HCT116 (cell line): ENCODE results near the gene DPH5. TPM values are rescaled to one million over a fixed set of nuclear protein-coding genes. Genes with fewer than 3 reads are reported as not detected.

Experiments used
- ATAC-seq: fragments of 200-7000 bp; cut with Tn5 transposase; 2 replicates; pipeline ENCODE4 v1.9.1; 2020; ENCODE audit warnings: mild to moderate bottlenecking, moderate library complexity
- BruUV-seq: library from RNA; stranded (reverse); fragments of 400-500 nt; replicated peaks from 2 replicates; lab custom pipeline; 2021; lab: Mats Ljungman, UMichigan
- CTCF ChIA-PET: fragments of 300-600 bp; sonication (Branson Sonifier 250); formaldehyde crosslinking; loops from one replicate; lab custom pipeline; 2021; ENCODE audit warnings: antibody characterized with exemption; lab: Charles Lee
- POLR2A ChIA-PET: fragments of 300-600, 350-600 bp; sonication (Branson Sonifier 250); formaldehyde crosslinking; loops from one replicate; lab custom pipeline; 2021; ENCODE audit warnings: antibody characterized with exemption; lab: Charles Lee
- RAD21 ChIA-PET, 2 experiments: fragments of 300-600 bp; sonication (Branson Sonifier 250); formaldehyde crosslinking; loops; one replicate each; lab custom pipeline; 2023; ENCODE audit warnings: low total read pairs in 2 of 2; ENCODE audit not compliant: uncharacterized antibody in 2 of 2, unreplicated experiment in 2 of 2, low non-redundant PET in 1 of 2; lab: Charles Lee
- DNase-seq: peaks from one replicate; pipeline ENCODE4 v3.0.0-alpha.2; 2010; ENCODE audit warnings: low read depth, low spot score
- H2AFZ ChIP-seq: fragments of 200-600 bp; shearing (Covaris generic), sonication (generic); 2 replicates; pipeline ENCODE4 v1.6.1; 2017; ENCODE audit warnings: low read depth, mixed run types, mixed read lengths, antibody characterized with exemption, low read length; ENCODE audit not compliant: poor library complexity, severe bottlenecking
- H3K27ac ChIP-seq: 2 replicates; pipeline ENCODE4 v1.5.1; 2012; ENCODE audit warnings: low read depth, low read length
- H3K27me3 ChIP-seq: fragments of 200-600 bp; sonication (generic); 2 replicates; pipeline ENCODE4 v1.6.1; 2016; ENCODE audit warnings: mixed run types, low read length, mixed read lengths; ENCODE audit not compliant: insufficient read depth
- H3K36me3 ChIP-seq, 2 experiments: fragments of 200-500 bp in 1 of 2; fragments of 200-600 bp in 1 of 2; sonication (Bioruptor generic) in 1 of 2; sonication (generic) in 1 of 2; 2 replicates each; pipeline versions ENCODE4 v1.5.1 to v1.6.1; 2014 to 2016; ENCODE audit warnings: low read length in 2 of 2, inconsistent platforms in 1 of 2, mixed read lengths in 1 of 2, mixed run types in 1 of 2; ENCODE audit not compliant: insufficient read depth in 2 of 2, control insufficient read depth in 1 of 2
- H3K4me1 ChIP-seq, 2 experiments: fragments of 200-600 bp in 1 of 2; sonication (generic) in 1 of 2; 2 replicates each; pipeline versions ENCODE4 v1.5.1 to v1.6.1; 2012 to 2017; ENCODE audit warnings: low read length in 2 of 2, inconsistent platforms in 1 of 2, mild to moderate bottlenecking in 1 of 2, mixed read lengths in 1 of 2, mixed run types in 1 of 2, moderate library complexity in 1 of 2; ENCODE audit not compliant: insufficient read depth in 2 of 2, control insufficient read depth in 1 of 2
- H3K4me2 ChIP-seq: fragments of 200-600 bp; sonication (generic); 2 replicates; pipeline ENCODE4 v1.6.1; 2017; ENCODE audit warnings: mixed run types, low read length, mixed read lengths
- H3K4me3 ChIP-seq, 2 experiments: fragments of 200-600 bp in 1 of 2; sonication (generic) in 1 of 2; replicated peaks in 1 of 2; 2 replicates each; pipeline ENCODE4 v1.5.1; 2011 to 2016; ENCODE audit warnings: low read length in 2 of 2, control low read depth in 1 of 2, low read depth in 1 of 2, mild to moderate bottlenecking in 1 of 2, mixed read lengths in 1 of 2, mixed run types in 1 of 2
- H3K79me2 ChIP-seq: fragments of 200-600 bp; sonication (generic); 2 replicates; pipeline ENCODE4 v1.6.1; 2017; ENCODE audit warnings: mild to moderate bottlenecking, mixed run types, low read length, moderate library complexity, mixed read lengths; ENCODE audit not compliant: insufficient read depth
- H3K9ac ChIP-seq: fragments of 200-600 bp; sonication (generic); 2 replicates; pipeline ENCODE4 v1.6.1; 2016; ENCODE audit warnings: low read length, mixed read lengths
- H3K9me2 ChIP-seq: fragments of 200-600 bp; sonication (generic), shearing (Covaris generic); 2 replicates; pipeline ENCODE4 v1.6.1; 2017; ENCODE audit warnings: mixed run types, mild to moderate bottlenecking, moderate library complexity; ENCODE audit not compliant: insufficient read depth
- H3K9me3 ChIP-seq, 2 experiments: fragments of 200-500 bp in 1 of 2; fragments of 200-600 bp in 1 of 2; sonication (Bioruptor generic) in 1 of 2; sonication (generic) in 1 of 2; 2 replicates each; pipeline ENCODE4 v1.6.1; 2014 to 2017; ENCODE audit warnings: low read length in 2 of 2, mixed read lengths in 2 of 2, inconsistent platforms in 1 of 2, low read depth in 1 of 2, mild to moderate bottlenecking in 1 of 2, mixed run types in 1 of 2, moderate library complexity in 1 of 2; ENCODE audit not compliant: control insufficient read depth in 1 of 2, insufficient read depth in 1 of 2
- H4K20me1 ChIP-seq: fragments of 200-600 bp; sonication (generic), shearing (Covaris generic); 2 replicates; pipeline ENCODE4 v1.6.1; 2017; ENCODE audit warnings: mixed run types, mild to moderate bottlenecking, moderate library complexity; ENCODE audit not compliant: insufficient read depth
- CBX3 ChIP-seq: IDR thresholded peaks from 2 replicates; pipeline ENCODE4 v1.6.1; 2012; ENCODE audit warnings: low read depth
- CEBPB ChIP-seq: IDR thresholded peaks from 2 replicates; pipeline ENCODE4 v1.6.1; 2012; ENCODE audit warnings: low read depth
- EGR1 ChIP-seq: IDR thresholded peaks from 2 replicates; pipeline ENCODE4 v1.6.1; 2012; ENCODE audit warnings: low read depth
- ELF1 ChIP-seq: IDR thresholded peaks from 2 replicates; pipeline ENCODE4 v1.6.1; 2012; ENCODE audit warnings: low read depth, borderline replicate concordance
- EZH2 ChIP-seq: fragments of 200-600 bp; sonication (generic); IDR thresholded peaks from 2 replicates; pipeline ENCODE4 v1.6.1; 2017; ENCODE audit warnings: antibody characterized with exemption, mixed run types
- EZH2phosphoT487 ChIP-seq: fragments of 200-600 bp; IDR thresholded peaks from 2 replicates; pipeline ENCODE4 v1.6.1; 2018; ENCODE audit warnings: antibody characterized with exemption, borderline replicate concordance
- FOSL1 ChIP-seq: IDR thresholded peaks from 2 replicates; pipeline ENCODE4 v1.6.1; 2012; ENCODE audit warnings: low read depth
- JUND ChIP-seq: IDR thresholded peaks from 2 replicates; pipeline ENCODE4 v1.6.1; 2012
- POLR2A ChIP-seq: IDR thresholded peaks from 2 replicates; pipeline ENCODE4 v1.7.0; 2011; ENCODE audit warnings: borderline replicate concordance; ENCODE audit not compliant: insufficient read depth, insufficient read length; ENCODE audit errors: extremely low read depth
- POLR2AphosphoS5 ChIP-seq: IDR thresholded peaks from 2 replicates; pipeline ENCODE4 v1.6.1; 2011; ENCODE audit warnings: mild to moderate bottlenecking, low read depth, low read length, moderate library complexity
- RAD21 ChIP-seq: IDR thresholded peaks from 2 replicates; pipeline ENCODE4 v1.6.1; 2012; ENCODE audit warnings: low read depth, mild to moderate bottlenecking
- SP1 ChIP-seq: IDR thresholded peaks from 2 replicates; pipeline ENCODE4 v1.6.1; 2012; ENCODE audit warnings: low read depth
- SRF ChIP-seq: IDR thresholded peaks from 2 replicates; pipeline ENCODE4 v1.6.1; 2012; ENCODE audit warnings: low read depth
- ZFX ChIP-seq: fragments of 450-650 bp; IDR thresholded peaks from 2 replicates; pipeline ENCODE4 v1.6.1; 2017
- ZNF274 ChIP-seq: fragments of 200-500 bp; sonication (Bioruptor generic); IDR thresholded peaks from 2 replicates; pipeline ENCODE4 v1.6.1; 2014; ENCODE audit warnings: mild to moderate bottlenecking, low read depth, low read length, inconsistent platforms
- intact Hi-C: fragments of 100-400 bp; cut with micrococcal nuclease; formaldehyde crosslinking; loops from 2 replicates; pipeline ENCODE4 v1.10.0; 2022
- total RNA-seq: library from RNA; stranded (reverse); gene quantifications from one replicate; pipeline ENCODE4 v1.2.1, GENCODE V29; 2021; ENCODE audit not compliant: unreplicated experiment
- TF ChIP-seq, protein P1 (sequence below), 3 experiments: fragments of 200-600 bp in 1 of 3; sonication (generic) in 1 of 3; IDR thresholded peaks in 2 of 3; conservative IDR thresholded peaks in 1 of 3; 2 replicates each; pipeline ENCODE4 v1.5.1; 2012 to 2017; ENCODE audit warnings: low read depth in 2 of 3, low read length in 2 of 3, antibody characterized with exemption in 1 of 3, borderline replicate concordance in 1 of 3, control low read depth in 1 of 3, mild to moderate bottlenecking in 1 of 3, mixed read lengths in 1 of 3, mixed run types in 1 of 3, moderate library complexity in 1 of 3; ENCODE audit not compliant: insufficient read depth in 1 of 3
- TF ChIP-seq, protein P2 (sequence below): IDR thresholded peaks from 2 replicates; pipeline ENCODE4 v1.6.1; 2011; ENCODE audit warnings: mild to moderate bottlenecking, low read length, moderate library complexity; ENCODE audit not compliant: insufficient replicate concordance; ENCODE audit errors: extremely low read depth
- TF ChIP-seq, protein P3 (sequence below): IDR thresholded peaks from 2 replicates; pipeline ENCODE4 v1.6.1; 2012

DPH5 gene
- total RNA-seq, 1 experiment from 2014 or later = 55.8 TPM

DNA sequence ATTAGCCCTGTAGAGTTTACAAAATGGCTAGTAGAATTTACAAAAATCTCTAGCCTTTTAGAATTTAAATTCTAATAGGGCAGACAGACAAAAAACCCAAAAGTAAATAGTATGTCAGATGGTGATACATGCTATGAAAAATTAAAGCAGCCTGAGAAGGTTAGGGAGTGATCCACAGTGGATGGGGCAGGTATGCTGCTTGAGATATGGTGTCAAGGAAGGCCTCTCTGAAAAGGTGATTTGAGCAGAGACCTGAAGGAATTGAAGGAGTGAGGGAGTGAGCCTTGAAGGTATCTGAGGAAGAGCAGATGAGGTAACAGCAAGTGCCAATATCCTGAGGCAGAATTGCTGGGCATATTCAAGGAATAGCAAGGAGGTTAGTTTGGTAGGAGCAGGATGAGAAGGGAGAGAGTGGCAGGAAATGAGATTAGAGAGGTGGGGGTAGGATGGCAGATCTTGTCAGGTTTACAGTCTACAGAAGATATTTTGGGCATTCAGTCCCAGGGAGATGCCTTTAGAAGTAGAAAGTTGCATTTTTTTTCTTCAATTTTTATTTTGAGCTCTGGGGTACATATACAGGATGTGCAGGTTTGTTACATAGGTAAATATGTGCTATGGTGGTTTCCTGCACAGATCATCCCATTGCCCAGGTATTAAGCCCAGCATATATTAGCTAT is 40.8 kb upstream of the DPH5 start:
- CTCF ChIA-PET = no interaction called here
- intact Hi-C loops = no loop called here
- no peaks in the 10 kb centered on the region for H3K9me2 ChIP-seq
- TF ChIP-seq EZH2 (no peak), ZFX (no peak), POLR2A (no peak), SRF (no peak), POLR2AphosphoS5 (no peak), SP1 (no peak), JUND (no peak), CBX3 (no peak), ELF1 (no peak), ZNF274 (no peak), EZH2phosphoT487 (no peak), FOSL1 (no peak), CEBPB (no peak), RAD21 (no peak), EGR1 (no peak)
- TF ChIP-seq, protein P1, sequence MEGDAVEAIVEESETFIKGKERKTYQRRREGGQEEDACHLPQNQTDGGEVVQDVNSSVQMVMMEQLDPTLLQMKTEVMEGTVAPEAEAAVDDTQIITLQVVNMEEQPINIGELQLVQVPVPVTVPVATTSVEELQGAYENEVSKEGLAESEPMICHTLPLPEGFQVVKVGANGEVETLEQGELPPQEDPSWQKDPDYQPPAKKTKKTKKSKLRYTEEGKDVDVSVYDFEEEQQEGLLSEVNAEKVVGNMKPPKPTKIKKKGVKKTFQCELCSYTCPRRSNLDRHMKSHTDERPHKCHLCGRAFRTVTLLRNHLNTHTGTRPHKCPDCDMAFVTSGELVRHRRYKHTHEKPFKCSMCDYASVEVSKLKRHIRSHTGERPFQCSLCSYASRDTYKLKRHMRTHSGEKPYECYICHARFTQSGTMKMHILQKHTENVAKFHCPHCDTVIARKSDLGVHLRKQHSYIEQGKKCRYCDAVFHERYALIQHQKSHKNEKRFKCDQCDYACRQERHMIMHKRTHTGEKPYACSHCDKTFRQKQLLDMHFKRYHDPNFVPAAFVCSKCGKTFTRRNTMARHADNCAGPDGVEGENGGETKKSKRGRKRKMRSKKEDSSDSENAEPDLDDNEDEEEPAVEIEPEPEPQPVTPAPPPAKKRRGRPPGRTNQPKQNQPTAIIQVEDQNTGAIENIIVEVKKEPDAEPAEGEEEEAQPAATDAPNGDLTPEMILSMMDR (IDR thresholded peaks at IDR 0.05 in 2 of 3, conservative IDR thresholded peaks at IDR 0.05 in 1 of 3; ENCODE audit: borderline replicate concordance in 1 of 3, insufficient read depth in 1 of 3, low read depth in 2 of 3, low read length in 2 of 3) = no peak
- TF ChIP-seq, protein P2, sequence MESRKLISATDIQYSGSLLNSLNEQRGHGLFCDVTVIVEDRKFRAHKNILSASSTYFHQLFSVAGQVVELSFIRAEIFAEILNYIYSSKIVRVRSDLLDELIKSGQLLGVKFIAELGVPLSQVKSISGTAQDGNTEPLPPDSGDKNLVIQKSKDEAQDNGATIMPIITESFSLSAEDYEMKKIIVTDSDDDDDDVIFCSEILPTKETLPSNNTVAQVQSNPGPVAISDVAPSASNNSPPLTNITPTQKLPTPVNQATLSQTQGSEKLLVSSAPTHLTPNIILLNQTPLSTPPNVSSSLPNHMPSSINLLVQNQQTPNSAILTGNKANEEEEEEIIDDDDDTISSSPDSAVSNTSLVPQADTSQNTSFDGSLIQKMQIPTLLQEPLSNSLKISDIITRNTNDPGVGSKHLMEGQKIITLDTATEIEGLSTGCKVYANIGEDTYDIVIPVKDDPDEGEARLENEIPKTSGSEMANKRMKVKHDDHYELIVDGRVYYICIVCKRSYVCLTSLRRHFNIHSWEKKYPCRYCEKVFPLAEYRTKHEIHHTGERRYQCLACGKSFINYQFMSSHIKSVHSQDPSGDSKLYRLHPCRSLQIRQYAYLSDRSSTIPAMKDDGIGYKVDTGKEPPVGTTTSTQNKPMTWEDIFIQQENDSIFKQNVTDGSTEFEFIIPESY = no peak
- TF ChIP-seq, protein P3, sequence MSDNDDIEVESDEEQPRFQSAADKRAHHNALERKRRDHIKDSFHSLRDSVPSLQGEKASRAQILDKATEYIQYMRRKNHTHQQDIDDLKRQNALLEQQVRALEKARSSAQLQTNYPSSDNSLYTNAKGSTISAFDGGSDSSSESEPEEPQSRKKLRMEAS = no peak
- TF ChIP-seq, all 23 proteins: peak for 0
- Histone ChIP-seq H4K20me1 (no peaks in the 10 kb centered on the region; the same call in 1 of the 2 replicates), H3K9me3 (no peaks in the 10 kb centered on the region), H2AFZ (no peak overlapping the region), H3K4me3 (no peak overlapping the region), H3K36me3 (no peaks in the 10 kb centered on the region), H3K4me2 (no peak overlapping the region), H3K9ac (no peak overlapping the region), H3K79me2 (no peaks in the 10 kb centered on the region), H3K27me3 (no peaks in the 10 kb centered on the region), H3K27ac (no peak overlapping the region), H3K4me1 (no peaks in the 10 kb centered on the region)
- BruUV-seq = no TSS peak
- no peak for DNase-seq
- RAD21 ChIA-PET = no interaction called here
- POLR2A ChIA-PET = no interaction called here
- ATAC-seq = no peak
